Stimulated activated effector memory CD8-positive, alpha-beta T cell treated with anti-CD3 and anti-CD28 coated beads, Interleukin-12 subunit alpha, Interleukin-12 subunit beta, amount 100 ng/mL, for 72 hours (primary cell): Measurements from ENCODE around the gene ALCAM.
A peak's percentile ranks its signal among the peaks of the same experiment; 100 is the strongest.

Experiments used
- ATAC-seq: fragments of 150-1000 bp; cut with Tn5 transposase; 2 replicates; pipeline ENCODE4 v1.10.0; 2021
- DNase-seq, 2 donors: peaks; one replicate each; pipeline ENCODE4 v3.0.0; 2021 to 2022; ENCODE audit warnings: low spot score in 2 of 2
- H3K27ac Mint-ChIP-seq: one replicate; pipeline ENCODE4 v1.8.0; 2022; ENCODE audit warnings: mild to moderate bottlenecking, mixed read lengths
- H3K36me3 Mint-ChIP-seq: one replicate; pipeline ENCODE4 v1.8.0; 2022; ENCODE audit warnings: mild to moderate bottlenecking, mixed read lengths
- H3K4me1 Mint-ChIP-seq: one replicate; pipeline ENCODE4 v1.8.0; 2022; ENCODE audit warnings: mixed read lengths
- H3K4me3 Mint-ChIP-seq: one replicate; pipeline ENCODE4 v1.8.0; 2022; ENCODE audit warnings: mild to moderate bottlenecking, mixed read lengths
- H3K9me3 Mint-ChIP-seq: one replicate; pipeline ENCODE4 v1.8.0; 2022; ENCODE audit warnings: mixed read lengths

The ALCAM gene

DNA sequence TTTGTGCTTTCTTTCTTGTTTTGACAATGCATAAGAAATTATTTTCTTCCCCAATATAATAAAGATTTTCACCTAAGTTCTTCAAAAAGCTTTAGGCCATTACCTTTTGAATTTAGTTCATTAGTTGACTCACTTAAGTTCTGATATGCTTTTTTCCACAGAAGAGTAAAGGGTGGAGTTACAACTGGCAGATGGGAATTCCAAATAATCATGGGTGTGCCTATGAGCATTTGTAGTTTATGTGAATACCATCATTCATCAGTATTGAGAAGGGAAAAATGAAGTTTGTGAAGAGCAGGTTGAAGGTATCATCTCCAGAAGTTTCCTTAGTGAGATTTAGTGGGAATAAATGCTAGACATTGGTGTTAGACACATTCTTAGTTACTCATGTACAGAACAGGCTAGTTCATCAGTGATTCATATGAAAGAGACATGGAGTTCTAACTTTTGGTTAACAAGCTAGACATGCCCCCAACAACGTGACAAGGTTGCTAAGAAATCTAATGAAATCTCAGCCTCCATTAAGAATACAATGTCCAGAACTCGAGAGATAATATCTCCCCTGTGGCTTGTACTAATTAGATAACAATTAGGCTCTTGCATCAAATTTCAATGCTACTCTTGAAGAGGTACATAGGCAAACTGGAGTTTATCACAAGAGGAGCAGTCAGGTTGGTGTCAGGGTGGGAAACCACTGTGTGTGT, 16.9 kb upstream of the ALCAM start:
- no peak overlapping the region for H3K27ac Mint-ChIP-seq
- ATAC-seq (no peak), DNase-seq (no peak)
- H3K36me3 Mint-ChIP-seq, result no peaks in the 10 kb centered on the region
- H3K4me1 Mint-ChIP-seq, result peaks cover 14% of the 10 kb centered on the region
- H3K9me3 Mint-ChIP-seq, result no peaks in the 10 kb centered on the region
- no peak overlapping the region for H3K4me3 Mint-ChIP-seq

DNA sequence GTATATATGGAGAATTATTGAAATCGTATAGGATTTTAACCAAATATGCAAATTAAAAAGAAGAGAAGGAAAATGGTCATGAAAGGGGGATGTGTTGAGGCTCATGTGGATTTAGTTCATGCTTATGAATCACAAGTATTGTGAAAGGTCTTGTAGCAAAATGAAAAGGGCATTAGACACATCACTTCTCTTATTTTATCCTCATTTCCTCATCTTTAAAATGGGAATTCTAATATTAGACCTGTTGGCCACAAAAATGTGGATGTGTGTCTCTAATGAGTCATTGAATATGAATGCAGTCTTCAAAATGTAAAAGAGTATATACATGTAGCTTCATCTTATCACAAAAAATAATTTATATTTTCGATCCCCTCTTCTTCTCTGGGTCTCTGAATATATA, 14.9 kb upstream of the ALCAM start:
- Mint-ChIP-seq H3K27ac (no peak overlapping the region), H3K36me3 (no peaks in the 10 kb centered on the region), H3K4me3 (no peak overlapping the region), H3K4me1 (peaks cover 25% of the 10 kb centered on the region), H3K9me3 (no peaks in the 10 kb centered on the region)
- ATAC-seq, result no peak
- DNase-seq, result no peak

DNA sequence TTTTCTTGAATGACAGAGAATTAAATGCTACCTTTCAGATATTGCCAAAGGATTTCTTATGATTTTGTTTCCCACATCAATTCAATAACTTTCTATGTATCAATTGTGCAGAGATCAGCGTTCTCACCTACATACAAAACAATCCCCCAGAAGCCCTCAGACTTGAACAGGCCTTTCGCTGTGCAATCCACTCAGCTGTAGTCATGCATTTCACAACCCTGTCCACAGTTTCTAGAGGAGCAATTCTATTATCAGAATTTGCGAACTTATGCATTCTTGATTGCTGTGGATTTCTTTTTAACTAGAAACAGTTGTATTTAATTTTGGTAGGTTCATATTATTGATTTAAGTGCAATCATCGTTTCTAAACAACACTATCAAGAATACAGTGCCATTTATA, 13.7 kb upstream of the ALCAM start:
- no peaks in the 10 kb centered on the region for H3K9me3 Mint-ChIP-seq
- no peak overlapping the region for H3K27ac Mint-ChIP-seq
- H3K4me3 Mint-ChIP-seq, result no peak overlapping the region
- peaks cover 25% of the 10 kb centered on the region for H3K4me1 Mint-ChIP-seq
- H3K36me3 Mint-ChIP-seq, result no peaks in the 10 kb centered on the region
- ATAC-seq, result no peak
- no peak for DNase-seq

DNA sequence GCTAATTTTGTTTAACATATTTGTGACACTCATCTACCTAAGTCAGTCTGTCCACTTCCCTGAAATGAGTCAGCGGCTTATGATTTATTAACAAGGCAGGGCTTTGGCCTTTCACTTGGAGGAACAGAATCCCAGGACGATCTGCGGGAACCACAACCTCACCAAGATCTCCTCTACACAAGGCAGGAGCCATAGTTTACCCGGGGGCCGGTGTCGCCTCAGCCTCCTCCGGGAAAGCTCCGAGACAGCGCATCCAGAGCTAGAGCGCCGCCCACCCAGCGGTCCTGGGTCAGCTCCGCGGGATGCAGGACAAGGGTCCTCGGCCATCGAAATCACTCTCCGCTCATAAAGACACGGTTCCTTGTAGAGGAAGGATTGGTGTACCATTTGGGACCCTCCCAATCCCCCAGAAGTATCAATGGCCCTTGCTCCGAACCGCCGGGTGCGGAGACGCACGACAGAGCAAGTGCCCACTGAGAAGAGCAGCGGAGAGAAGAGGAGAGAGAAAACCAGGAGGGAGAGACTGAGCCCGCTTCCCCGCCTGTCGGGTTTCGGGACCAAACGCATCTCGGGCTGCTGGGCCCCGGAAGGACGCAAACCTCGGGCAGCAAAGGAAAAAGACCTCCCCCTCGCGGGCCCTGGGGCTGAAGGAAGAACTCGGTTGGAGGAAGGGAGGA, 13.1 kb upstream of the ALCAM start:
- no peak for DNase-seq
- H3K36me3 Mint-ChIP-seq, result no peaks in the 10 kb centered on the region
- H3K4me1 Mint-ChIP-seq, result peaks cover 25% of the 10 kb centered on the region
- H3K9me3 Mint-ChIP-seq, result no peaks in the 10 kb centered on the region
- ATAC-seq, result no peak
- peak overlapping the region; percentile 47 for H3K4me3 Mint-ChIP-seq
- no peak overlapping the region for H3K27ac Mint-ChIP-seq

DNA sequence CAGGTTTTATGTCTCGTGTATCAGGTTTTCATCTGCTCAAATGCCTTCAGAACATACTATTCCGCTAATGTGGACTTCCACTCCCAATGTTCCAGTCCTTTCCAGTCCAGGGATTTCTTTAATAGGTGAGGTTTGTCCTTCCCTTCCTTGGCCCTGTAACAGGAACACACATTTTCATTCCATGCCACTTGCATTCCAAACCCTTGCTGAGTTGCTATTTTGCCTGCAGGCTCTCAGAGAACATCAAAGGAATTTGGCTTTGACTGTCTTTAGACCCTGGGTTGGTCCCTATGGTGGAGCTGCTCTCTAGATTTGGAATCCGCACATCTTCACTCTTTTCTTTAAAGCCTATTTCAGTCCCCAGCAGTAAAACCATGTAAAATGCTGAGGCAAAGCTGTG, 12.3 kb upstream of the ALCAM start:
- H3K36me3 Mint-ChIP-seq, result no peaks in the 10 kb centered on the region
- ATAC-seq (no peak), DNase-seq (no peak)
- peaks cover 25% of the 10 kb centered on the region for H3K4me1 Mint-ChIP-seq
- no peak overlapping the region for H3K27ac Mint-ChIP-seq
- H3K9me3 Mint-ChIP-seq, result no peaks in the 10 kb centered on the region
- H3K4me3 Mint-ChIP-seq, result peak overlapping the region; percentile 47

DNA sequence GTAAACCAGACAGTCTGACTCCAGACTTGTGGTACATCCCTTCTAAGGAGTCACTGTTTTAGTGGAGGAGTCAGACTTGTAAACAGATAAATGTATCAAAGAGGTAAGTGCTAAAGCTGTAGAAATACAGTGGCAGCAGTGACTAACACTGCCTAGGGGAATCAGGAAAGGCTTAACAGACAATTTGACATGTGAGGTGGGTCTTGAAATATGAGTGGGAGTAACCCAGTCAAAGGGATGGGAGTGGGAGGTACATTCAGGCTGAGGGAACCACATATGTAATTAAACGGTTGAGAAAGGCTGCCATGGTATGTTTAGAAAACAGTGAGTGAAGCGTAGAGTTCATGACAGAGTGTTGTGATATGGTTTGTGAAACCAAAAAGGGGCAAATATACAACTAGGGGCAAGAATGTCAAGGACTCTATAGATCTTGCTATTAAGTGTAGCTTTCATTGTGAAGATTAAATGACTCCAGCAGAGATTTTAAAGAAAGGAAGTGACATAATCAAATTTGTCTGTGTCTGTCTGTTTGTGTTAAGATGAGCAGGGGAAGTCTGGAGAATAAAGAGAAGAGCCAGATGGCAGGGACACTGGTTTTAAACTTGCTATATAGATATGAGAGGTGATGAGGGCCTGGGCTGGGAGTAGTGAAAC, 11.2 kb upstream of the ALCAM start:
- DNase-seq, result no peak
- Mint-ChIP-seq H3K4me3 (no peak overlapping the region), H3K27ac (no peak overlapping the region), H3K4me1 (peaks cover 25% of the 10 kb centered on the region), H3K9me3 (no peaks in the 10 kb centered on the region), H3K36me3 (no peaks in the 10 kb centered on the region)
- peak; percentile 81 for ATAC-seq

DNA sequence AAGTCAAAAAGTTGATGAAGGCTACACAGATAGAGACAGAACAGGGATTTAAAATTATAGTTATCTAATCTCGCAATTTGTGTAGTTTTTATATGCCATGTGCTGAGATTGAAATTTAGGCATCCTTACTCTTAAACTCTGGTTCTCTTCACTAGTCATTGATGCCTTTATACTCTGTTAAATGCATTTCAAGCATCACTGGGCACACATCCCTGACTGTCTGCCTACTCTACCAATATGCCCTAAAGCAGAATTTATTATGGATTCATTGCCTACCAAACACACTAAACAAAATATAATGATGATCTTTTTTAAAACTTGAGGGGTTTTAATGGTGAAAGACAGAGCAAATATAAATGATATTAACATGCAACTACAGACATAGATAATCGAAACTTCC, 10.3 kb upstream of the ALCAM start:
- H3K4me3 Mint-ChIP-seq, result no peak overlapping the region
- peaks cover 25% of the 10 kb centered on the region for H3K4me1 Mint-ChIP-seq
- DNase-seq, result no peak
- H3K27ac Mint-ChIP-seq, result no peak overlapping the region
- H3K36me3 Mint-ChIP-seq, result no peaks in the 10 kb centered on the region
- ATAC-seq, result no peak
- H3K9me3 Mint-ChIP-seq, result no peaks in the 10 kb centered on the region

DNA sequence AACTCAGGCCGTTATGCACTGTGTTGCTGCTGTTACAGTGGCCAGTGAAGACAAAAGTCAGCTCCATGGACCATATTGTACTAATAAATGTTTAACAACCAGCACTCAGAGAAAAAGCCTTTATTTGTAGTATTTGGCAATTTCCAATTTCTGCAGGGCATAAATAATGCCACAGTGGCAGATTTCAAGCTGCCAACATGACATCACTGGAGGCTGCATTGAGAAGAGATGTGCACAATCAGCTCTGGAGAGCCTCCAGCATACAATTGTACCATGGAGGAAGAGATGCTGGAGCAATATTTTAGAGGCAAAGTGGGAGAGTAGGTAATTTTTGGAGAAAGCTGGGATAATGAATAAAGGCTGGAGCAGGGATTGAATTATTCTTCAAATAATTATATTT, 9.7 kb upstream of the ALCAM start:
- H3K36me3 Mint-ChIP-seq, result no peaks in the 10 kb centered on the region
- no peaks in the 10 kb centered on the region for H3K9me3 Mint-ChIP-seq
- no peak for ATAC-seq
- H3K4me3 Mint-ChIP-seq, result no peak overlapping the region
- no peak for DNase-seq
- H3K4me1 Mint-ChIP-seq, result peaks cover 25% of the 10 kb centered on the region
- H3K27ac Mint-ChIP-seq, result no peak overlapping the region

GRCh38 chr3:105359098-105359762, 7.5 kb upstream of the ALCAM start:
- DNase-seq, result no peak
- H3K4me1 Mint-ChIP-seq, result peaks cover 17% of the 10 kb centered on the region

DNA sequence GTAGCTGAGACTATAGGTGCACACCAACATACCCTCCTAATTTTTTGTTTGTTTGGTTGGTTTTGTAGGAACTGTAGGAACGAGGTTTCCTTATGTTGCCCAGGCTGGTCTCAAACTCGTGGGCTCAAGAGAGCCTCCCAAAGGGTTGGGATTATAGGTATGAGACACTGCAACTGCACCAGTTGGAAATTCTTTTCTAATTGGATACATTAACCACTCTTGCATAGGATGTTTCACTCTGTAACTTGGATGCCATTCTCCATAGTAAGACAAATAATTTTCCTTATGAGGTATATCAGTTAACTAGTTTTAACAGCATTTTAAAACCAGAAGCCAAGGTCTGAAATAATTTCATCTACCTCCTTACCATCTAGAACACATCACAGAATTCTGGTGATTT, 6.7 kb upstream of the ALCAM start:
- no peaks in the 10 kb centered on the region for H3K36me3 Mint-ChIP-seq
- ATAC-seq (no peak), DNase-seq (no peak)
- H3K9me3 Mint-ChIP-seq, result no peaks in the 10 kb centered on the region
- H3K4me3 Mint-ChIP-seq, result no peak overlapping the region
- no peak overlapping the region for H3K27ac Mint-ChIP-seq
- peaks cover 9% of the 10 kb centered on the region for H3K4me1 Mint-ChIP-seq

More at GRCh38 chr3:105359098-105359762, 7.5 kb upstream of the ALCAM start:
- ATAC-seq, result peak; percentile 55
- H3K9me3 Mint-ChIP-seq, result no peaks in the 10 kb centered on the region
- no peaks in the 10 kb centered on the region for H3K36me3 Mint-ChIP-seq
- H3K27ac Mint-ChIP-seq, result no peak overlapping the region
- H3K4me3 Mint-ChIP-seq, result no peak overlapping the region

DNA sequence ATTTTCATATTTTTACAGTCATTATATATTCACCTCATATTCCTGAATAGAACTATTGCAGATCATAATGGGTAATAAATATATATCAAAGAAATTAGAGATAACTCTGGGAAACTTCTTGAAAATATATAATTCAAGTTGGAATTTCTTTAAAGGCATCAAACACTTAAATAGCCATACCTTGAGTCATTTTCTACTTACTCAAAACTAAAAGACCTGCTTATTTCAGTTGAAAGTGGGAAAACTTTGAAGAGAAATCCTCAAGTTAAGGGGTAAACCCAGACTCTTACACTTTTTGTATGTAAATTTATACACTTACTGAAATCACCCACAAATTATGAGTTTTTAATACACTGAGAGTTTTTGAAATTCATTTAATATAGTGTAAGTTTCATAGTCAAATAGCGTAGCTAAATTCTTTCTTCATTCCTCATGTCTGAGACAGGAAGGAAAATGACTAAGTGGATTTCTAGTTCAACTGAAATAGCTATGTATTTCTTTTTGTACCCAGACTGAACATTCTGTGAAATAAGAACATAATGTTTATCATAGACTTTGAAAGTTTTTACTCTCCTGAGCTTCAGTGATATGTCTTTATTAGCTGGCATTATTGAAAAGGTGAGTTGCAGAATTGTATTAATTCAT, 4.6 kb upstream of the ALCAM start:
- H3K4me1 Mint-ChIP-seq, result peaks cover 9% of the 10 kb centered on the region
- no peaks in the 10 kb centered on the region for H3K36me3 Mint-ChIP-seq
- no peak overlapping the region for H3K27ac Mint-ChIP-seq
- H3K4me3 Mint-ChIP-seq, result no peak overlapping the region
- ATAC-seq, result no peak
- no peak for DNase-seq
- H3K9me3 Mint-ChIP-seq, result no peaks in the 10 kb centered on the region

DNA sequence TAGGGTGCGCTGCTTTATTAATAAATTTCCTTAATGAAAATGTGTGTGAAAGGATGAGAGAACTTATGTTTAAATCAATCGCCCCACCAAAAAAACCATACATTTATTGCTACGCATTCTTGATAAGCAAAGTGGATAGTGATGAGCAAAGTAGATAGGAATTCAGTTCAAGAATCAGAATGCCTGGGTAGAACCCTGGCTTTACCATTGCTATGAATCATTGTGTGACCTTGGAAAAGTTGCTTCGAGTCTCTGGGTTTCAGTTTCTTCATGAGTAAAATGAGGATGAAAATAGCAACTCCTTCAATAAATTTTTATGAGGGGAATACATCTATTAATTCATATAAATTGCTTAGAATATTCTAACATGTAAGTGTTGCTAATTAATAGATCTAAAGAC, 2.6 kb upstream of the ALCAM start:
- Mint-ChIP-seq H3K9me3 (no peaks in the 10 kb centered on the region), H3K4me3 (no peak overlapping the region), H3K36me3 (peaks cover 15% of the 10 kb centered on the region), H3K4me1 (peaks cover 24% of the 10 kb centered on the region), H3K27ac (no peak overlapping the region)
- ATAC-seq (no peak), DNase-seq (no peak)

- Mint-ChIP-seq H3K9me3 (no peaks in the 10 kb centered on the region), H3K36me3 (peaks cover 15% of the 10 kb centered on the region), H3K4me3 (peak overlapping the region; percentile 91), H3K27ac (no peak overlapping the region), H3K4me1 (peaks cover 31% of the 10 kb centered on the region)
- DNase-seq (no peak), ATAC-seq (no peak)
Measured at GRCh38 chr3:105365081-105365390, 1.7 kb upstream of the ALCAM start.

DNA sequence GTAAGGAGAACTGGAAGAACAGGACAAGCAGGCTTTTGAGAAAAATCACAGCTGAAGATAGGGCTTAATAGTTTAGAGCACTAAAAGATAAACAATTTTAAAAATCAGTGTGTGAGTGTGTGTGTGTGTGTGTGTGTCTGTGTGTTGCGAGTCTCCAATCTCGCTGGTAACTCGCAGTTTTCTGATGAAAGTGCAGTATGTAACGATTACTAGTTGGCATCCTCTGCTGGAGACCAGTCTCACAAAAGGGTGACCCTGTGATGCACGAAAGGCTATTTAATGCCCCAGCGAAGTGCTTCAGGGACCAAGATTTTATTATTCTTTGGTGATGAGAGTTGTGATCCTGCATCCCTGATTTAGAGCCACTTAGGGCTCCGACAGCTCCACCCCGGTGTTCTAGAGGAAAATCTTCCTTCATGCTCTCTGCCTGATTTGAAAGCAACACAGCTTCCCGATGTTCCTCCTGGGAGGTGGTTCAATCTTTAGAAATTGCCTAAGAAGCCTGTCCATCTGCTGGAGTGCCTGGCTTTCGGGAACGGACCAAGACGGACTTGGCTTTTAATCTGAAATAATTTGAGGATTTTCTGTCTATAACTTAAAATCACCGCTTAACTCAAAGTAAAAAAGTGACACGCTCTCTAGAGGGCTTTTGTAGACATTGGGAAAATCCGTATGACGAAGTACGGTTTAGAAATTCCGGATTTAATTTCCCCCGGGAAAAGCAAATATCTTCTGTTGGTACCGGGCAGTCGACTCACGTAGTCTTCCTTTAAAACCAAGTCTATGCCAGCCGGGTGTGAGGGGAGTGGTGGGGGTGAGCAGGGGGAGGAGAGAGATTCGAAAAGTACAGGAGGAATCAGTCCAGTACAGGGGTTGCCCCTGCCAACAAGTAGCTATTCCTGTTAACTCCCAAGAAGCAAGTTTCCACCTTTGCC, 1.1 kb upstream of the ALCAM start:
- Mint-ChIP-seq H3K27ac (no peak overlapping the region), H3K4me3 (peak overlapping the region; percentile 91), H3K4me1 (peaks cover 32% of the 10 kb centered on the region), H3K9me3 (no peaks in the 10 kb centered on the region), H3K36me3 (peaks cover 15% of the 10 kb centered on the region)
- DNase-seq (no peak), ATAC-seq (no peak)
